Activated naive CD8-positive, alpha-beta T cell (primary cell): ENCODE data around the gene CHD3.

Experiments
- H3K27ac Mint-ChIP-seq: one replicate; pipeline ENCODE4 v1.8.0; 2021; ENCODE audit warnings: mixed read lengths
- H3K27me3 Mint-ChIP-seq: one replicate; pipeline ENCODE4 v1.8.0; 2021; ENCODE audit warnings: mixed read lengths
- H3K36me3 Mint-ChIP-seq: one replicate; pipeline ENCODE4 v1.8.0; 2021; ENCODE audit warnings: mixed read lengths
- H3K4me1 Mint-ChIP-seq: one replicate; pipeline ENCODE4 v1.8.0; 2021; ENCODE audit warnings: low read depth, mixed read lengths
- H3K4me3 Mint-ChIP-seq: one replicate; pipeline ENCODE4 v1.8.0; 2021; ENCODE audit warnings: mild to moderate bottlenecking, mixed read lengths
- H3K9me3 Mint-ChIP-seq: one replicate; pipeline ENCODE4 v1.8.0; 2021; ENCODE audit warnings: low read depth, mixed read lengths

The CHD3 gene

DNA sequence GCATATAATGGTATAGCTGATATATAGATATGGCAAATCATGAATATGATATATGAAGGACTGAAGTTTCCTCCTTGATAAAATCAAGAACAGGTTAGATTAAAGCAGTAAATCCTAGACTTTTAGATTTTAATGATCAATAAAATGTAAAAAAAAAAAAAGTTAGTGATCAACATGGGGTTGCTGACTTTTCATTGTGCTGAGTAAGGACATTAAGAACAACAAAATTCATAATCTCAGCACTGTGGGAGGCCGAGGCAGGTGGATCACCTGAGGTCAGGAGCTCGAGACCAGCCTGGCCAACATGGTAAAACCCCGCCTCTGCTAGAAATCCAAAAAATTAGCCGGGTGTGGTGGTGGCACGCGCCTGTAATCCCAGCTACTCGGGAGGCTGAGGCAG is 10.4 kb upstream of the CHD3 start:
- Mint-ChIP-seq H3K27me3 (no peaks in the 10 kb centered on the region), H3K9me3 (no peaks in the 10 kb centered on the region), H3K4me3 (no peak overlapping the region), H3K27ac (no peak overlapping the region), H3K36me3 (peaks cover 6% of the 10 kb centered on the region), H3K4me1 (peaks cover 7% of the 10 kb centered on the region)

DNA sequence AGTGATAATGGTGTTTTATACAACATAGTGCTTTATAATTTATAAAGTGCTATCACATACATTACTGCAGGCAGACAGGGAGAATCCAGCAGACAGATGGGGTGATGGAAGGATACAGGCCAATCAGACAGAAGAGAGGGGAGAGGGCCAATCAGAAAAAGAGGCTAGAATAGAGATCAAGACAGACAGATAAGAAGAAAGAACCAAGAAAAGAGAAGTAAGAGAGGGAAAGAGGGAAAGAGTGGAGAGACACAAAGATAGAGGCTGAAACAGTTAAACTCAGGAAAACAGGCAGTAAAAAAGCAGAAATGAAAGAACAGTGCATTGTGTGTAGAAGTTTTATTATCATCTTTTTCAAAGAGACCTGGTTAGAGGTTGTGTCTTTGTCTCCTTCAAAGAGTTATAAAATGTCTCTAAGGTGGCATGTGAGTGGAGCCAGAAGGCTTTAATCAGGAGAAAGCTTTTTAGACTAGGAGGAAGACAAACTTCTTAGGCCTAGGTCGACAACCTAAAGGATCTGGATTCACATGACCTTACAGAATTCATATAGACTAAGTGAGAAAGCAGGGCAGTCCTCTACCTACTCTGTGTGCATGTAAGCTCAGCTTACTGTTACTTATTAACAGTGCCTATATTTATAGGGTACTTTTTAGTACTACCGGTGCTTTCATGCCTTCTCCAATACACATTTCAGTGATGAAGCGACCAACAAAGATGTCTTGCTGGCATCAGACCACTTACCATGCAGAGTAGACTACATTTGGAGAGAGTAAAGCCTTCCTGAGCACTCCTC is 8.3 kb upstream of the CHD3 start:
- H3K4me1 Mint-ChIP-seq: peaks cover 10% of the 10 kb centered on the region
- peaks cover 2% of the 10 kb centered on the region for H3K36me3 Mint-ChIP-seq
- H3K4me3 Mint-ChIP-seq: no peak overlapping the region
- no peaks in the 10 kb centered on the region for H3K9me3 Mint-ChIP-seq
- no peak overlapping the region for H3K27ac Mint-ChIP-seq
- H3K27me3 Mint-ChIP-seq: no peaks in the 10 kb centered on the region

DNA sequence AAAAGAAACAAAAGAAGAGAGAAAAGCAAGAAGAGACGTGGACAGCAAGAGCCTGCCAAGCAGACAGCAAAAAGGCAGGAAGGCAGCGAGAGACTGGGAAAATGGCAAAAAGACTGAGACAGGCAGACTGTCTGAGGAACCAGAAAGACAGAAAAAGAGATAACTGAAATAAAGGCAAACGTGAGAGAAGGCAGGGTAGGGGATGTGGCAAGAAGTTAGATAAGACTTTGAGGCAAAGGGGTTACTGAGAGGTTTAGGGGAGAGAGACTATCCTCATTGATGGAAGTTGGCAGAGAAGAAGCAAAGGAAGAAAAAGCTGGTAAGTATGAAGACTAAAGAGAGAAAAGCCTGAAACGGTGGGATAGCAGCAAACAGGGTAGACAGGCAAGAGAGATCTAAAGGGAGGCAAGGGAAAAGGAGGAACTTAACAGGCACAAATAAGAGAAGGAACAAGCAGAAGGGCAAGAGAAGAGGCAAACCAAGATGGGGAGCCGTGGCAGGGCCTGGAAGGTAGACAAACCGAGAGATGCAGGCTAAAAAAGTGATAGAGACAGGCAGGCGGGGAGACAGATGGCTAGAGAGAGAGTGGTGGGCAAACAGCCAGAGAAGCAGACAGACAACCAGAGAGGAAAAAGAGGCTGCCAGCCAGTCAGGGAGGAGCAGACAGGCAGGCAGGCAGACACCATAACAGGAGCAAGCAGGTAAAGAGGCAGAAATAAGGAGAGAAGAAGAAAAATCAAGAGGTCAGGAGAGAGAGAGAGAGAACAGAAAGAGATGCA is 7.1 kb upstream of the CHD3 start:
- Mint-ChIP-seq H3K9me3 (no peaks in the 10 kb centered on the region), H3K36me3 (no peaks in the 10 kb centered on the region), H3K4me3 (no peak overlapping the region), H3K4me1 (peaks cover 8% of the 10 kb centered on the region), H3K27me3 (no peaks in the 10 kb centered on the region), H3K27ac (no peak overlapping the region)

DNA sequence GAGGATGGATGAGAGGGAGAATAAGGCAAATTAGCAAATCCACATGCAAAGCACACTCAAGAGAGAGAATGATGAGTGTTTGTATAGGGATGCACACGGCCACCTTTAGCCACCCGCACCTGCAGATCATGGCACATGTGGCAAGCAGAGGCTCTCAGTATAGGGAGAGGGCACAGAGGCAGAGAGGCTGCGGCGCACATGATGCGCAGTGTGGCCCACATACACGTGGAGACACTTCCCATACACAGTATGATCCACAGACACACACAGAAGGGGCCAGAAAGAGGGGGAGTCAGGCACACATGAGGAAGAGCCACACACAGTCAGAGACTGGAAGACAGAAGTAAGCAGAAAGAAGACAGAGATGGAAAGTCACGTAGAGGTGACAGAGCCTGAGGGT is 6.5 kb upstream of the CHD3 start:
- no peak overlapping the region for H3K4me3 Mint-ChIP-seq
- H3K9me3 Mint-ChIP-seq: no peaks in the 10 kb centered on the region
- no peaks in the 10 kb centered on the region for H3K27me3 Mint-ChIP-seq
- H3K36me3 Mint-ChIP-seq: no peaks in the 10 kb centered on the region
- H3K27ac Mint-ChIP-seq: no peak overlapping the region
- peaks cover 11% of the 10 kb centered on the region for H3K4me1 Mint-ChIP-seq

DNA sequence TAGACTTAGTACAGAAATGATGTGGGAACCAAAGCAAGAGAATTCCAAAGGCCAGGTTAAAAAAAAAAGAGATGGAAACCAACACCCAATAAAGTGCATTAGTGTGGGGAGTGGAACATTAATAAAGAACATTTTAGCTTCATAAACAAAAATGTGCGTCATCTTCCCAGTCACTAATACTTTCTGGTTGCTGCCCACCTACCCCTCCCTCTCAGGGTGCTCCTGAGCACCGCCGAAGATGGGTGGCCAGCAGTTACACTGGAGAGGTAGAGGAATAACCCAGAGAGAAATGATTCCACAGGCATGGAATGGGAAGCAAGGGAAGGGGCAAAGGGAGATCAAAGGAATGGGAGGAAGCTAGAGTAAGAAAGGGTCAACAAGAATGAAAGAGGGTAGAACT is 6.0 kb upstream of the CHD3 start:
- no peaks in the 10 kb centered on the region for H3K9me3 Mint-ChIP-seq
- no peaks in the 10 kb centered on the region for H3K27me3 Mint-ChIP-seq
- H3K36me3 Mint-ChIP-seq: no peaks in the 10 kb centered on the region
- no peak overlapping the region for H3K4me3 Mint-ChIP-seq
- no peak overlapping the region for H3K27ac Mint-ChIP-seq
- H3K4me1 Mint-ChIP-seq: peaks cover 8% of the 10 kb centered on the region

DNA sequence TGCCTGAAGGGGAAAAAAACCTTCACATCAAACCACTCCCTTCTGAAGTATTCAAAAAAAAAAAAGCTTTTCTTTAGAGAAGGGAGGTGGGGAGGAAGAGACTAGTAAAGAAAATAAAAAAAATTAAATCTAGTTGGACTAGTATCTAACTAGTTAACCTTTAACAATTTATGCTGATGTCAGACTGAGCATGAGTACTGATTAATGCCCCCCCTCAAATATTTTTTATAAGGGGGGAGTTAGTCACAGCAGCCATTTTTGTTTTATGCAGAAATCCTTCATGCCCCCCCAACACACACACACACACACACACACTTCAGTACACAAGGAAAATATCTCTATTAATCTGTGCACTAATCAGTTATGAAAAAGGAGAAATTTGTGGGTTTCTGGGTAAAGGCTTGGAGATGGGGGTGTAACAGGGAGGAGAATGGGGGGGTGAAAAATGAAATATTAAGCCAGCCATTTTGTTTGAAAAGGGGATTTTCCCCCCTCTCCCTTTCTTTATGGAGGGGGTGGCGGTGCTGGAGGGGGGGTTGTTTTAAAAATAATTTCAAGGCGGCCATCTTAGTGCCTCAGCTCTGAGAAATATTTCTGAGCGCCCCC is 4.7 kb upstream of the CHD3 start:
- Mint-ChIP-seq H3K4me1 (peaks cover 7% of the 10 kb centered on the region), H3K9me3 (no peaks in the 10 kb centered on the region), H3K27ac (peak overlapping the region; percentile 85), H3K27me3 (no peaks in the 10 kb centered on the region), H3K36me3 (no peaks in the 10 kb centered on the region), H3K4me3 (peak overlapping the region; percentile 82)

DNA sequence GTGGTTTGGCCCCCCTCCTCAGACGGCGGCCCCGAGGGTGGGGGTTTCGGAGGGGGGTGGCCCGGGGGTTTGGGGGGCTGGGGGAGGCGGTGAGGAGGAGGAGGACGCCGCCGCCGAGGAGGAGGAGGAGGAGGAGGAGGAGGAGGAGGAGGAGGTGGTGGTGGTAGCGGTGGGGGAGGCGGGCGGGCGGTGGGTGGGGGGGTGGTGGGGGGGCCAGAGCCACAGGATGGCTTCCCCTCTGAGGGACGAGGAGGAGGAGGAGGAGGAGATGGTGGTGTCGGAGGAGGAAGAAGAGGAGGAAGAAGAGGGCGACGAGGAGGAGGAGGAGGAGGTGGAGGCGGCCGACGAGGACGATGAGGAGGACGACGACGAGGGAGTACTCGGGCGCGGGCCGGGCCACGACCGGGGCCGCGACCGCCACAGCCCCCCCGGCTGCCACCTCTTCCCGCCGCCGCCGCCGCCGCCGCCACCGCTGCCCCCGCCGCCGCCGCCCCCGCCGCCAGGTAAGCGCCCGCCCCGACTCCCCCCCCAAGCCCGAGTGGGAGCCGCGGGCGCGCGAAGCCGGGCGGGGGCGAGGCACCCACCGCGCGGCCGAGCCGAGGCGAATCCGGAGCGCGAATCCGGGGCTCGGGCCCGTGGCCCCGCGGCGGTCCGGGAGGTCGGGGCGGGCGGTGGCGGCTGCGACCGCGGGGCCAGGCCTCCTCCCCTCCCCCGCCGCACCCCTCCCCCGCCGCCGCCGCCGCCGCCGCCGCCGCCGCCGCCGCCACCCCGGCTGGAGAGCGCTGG is 3.8 kb upstream of the CHD3 start:
- Mint-ChIP-seq H3K36me3 (no peaks in the 10 kb centered on the region), H3K27ac (peak overlapping the region; percentile 36), H3K9me3 (no peaks in the 10 kb centered on the region), H3K4me1 (peaks cover 7% of the 10 kb centered on the region), H3K27me3 (no peaks in the 10 kb centered on the region), H3K4me3 (peak overlapping the region; percentile 65)

DNA sequence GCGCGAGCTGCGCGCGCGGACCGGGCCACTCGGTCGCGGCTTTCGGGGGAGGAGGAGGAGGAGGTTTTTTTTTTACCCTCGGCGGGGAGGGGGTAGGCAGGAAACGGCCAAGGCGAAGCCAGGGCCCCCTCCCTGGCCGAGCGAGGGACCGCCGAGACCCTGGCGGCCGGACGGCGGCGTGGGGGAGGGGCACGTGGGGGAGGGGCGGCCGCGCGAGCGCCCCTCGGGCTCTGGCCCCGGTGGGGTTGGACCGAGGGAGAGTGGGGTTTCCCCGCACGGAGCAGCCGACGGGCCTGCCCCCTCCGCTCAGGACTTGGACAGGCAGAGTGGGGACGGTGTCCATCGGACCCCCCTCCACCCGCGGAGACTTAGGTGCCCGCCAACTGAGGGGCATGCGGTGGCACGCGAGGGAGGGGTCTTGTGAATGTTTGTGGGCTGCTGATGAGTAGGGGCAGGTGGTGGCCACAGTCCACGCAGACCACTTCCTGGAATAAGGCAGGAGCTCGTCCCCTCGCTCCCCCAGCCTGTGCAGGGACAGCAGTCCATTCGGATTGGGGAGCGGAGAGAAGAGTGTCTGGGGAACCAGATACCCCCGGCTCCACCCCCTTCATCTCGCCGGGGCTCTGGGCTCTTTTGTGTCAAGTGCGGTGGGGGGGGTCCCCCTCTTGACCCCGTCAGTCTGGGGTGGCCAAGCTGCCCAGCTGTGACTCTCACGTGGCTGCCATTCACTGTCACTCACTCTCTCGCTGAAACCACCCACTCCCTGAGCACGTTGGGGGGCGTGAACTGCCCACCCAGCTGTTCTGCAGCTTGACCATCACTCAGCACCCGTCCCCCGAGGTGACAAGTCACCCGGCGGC is 3.0 kb upstream of the CHD3 start:
- H3K27ac Mint-ChIP-seq: no peak overlapping the region
- H3K36me3 Mint-ChIP-seq: no peaks in the 10 kb centered on the region

DNA sequence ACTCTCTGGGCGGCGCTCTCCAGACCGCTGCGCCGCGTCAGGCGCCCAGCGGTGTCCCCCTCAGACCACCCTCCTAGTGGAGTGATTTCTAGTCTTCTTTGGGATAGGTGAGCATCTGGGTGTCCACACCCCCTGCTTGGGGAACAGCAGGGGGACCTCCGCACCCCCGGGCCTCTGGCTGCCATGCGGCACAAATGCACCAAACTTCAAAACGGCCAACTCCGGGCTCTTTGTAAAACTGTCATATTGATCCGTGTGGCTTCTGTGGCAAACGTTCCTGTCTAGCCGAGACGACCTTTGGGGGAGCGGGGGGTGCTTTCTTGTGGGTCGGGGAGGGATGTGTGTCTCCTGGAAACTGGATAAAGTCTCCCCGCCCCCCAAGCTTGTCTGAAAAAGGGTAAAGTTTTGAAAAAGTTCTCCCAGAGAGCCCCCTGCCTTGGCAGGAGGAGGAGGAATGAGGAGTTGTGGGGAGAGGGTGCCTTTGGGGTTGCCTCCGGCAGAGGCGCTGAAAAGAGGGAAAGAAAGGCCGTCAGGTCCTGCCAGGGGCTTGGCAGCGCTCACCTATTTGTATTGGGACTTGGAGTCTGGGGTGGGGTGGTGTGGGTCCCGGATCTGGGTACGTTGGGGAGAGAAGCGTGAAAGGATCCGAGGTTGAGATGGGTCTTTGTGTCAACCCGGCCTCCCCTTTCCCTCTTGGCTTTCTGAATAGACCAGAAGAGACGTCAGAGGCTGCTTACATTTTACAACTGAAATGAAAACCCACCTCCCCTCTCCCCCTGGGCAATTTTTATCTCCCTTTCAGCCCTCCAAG is 2.2 kb upstream of the CHD3 start:
- H3K4me3 Mint-ChIP-seq: no peak overlapping the region
- no peaks in the 10 kb centered on the region for H3K27me3 Mint-ChIP-seq
- H3K27ac Mint-ChIP-seq: no peak overlapping the region
- peaks cover 9% of the 10 kb centered on the region for H3K4me1 Mint-ChIP-seq
- H3K36me3 Mint-ChIP-seq: no peaks in the 10 kb centered on the region
- H3K9me3 Mint-ChIP-seq: no peaks in the 10 kb centered on the region

More for the DNA sequence above, 3.0 kb upstream of the CHD3 start:
- no peak overlapping the region for H3K4me3 Mint-ChIP-seq
- H3K27me3 Mint-ChIP-seq: no peaks in the 10 kb centered on the region
- H3K4me1 Mint-ChIP-seq: peaks cover 7% of the 10 kb centered on the region
- no peaks in the 10 kb centered on the region for H3K9me3 Mint-ChIP-seq

DNA sequence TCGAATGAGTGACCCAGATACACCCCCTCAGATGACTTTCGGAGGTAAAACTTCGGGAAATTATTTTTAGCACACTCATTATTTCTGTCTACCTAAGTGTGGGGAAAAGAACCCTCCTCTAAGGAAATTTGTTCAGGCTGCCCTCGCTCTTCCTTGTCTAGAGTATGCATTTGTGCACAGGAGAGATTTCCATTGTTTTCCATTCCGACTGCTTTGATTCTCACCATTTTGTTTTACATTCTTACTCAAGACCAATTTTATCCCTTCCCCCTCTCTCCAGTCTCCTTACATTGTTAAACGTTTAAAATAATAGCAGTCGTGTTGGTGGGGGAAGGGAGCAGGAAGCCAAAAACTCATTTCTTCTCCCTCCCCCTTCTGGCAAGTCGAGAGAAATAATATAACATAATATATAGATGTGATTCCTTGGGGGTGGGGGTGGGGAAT is 1.5 kb upstream of the CHD3 start:
- H3K4me3 Mint-ChIP-seq: no peak overlapping the region
- H3K36me3 Mint-ChIP-seq: peaks cover 1% of the 10 kb centered on the region
- no peaks in the 10 kb centered on the region for H3K27me3 Mint-ChIP-seq
- peaks cover 12% of the 10 kb centered on the region for H3K4me1 Mint-ChIP-seq
- H3K9me3 Mint-ChIP-seq: no peaks in the 10 kb centered on the region
- no peak overlapping the region for H3K27ac Mint-ChIP-seq

DNA sequence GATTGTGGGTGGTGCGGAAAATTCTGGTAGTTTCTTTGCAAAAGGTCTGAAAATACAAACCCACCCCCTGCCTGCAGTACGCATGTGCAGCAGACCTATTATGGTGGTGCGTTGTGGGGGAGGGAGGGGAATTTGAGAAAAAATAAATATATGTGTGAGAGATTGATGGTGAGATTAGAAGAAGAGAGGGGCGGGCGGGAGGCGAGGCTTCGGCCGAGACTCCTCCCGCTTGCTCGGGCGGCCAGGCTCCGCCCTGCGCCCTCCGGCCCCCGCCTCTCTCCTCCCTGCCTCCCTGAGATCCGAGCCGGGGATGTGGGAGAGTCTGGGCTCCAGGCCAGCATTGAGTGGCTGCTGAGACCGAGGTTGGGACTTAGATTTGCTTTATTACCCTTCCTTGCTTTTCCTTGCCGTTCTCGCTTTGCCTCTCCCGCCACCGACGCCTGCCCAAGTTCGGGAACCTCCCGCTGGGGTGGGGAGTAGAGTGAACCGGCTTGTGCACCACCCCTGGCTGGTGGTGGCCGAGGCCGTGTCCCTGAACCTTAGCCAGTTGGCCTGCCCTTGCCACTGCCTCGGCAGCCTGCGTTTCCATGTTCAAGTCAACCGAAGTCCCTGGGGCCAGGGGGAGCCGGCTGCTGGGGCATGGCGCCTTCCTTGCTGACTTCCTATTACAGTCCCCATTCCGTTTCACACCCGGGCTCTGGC is 956 bp upstream of the CHD3 start:
- no peaks in the 10 kb centered on the region for H3K9me3 Mint-ChIP-seq
- H3K4me1 Mint-ChIP-seq: peaks cover 13% of the 10 kb centered on the region
- no peak overlapping the region for H3K4me3 Mint-ChIP-seq
- H3K27me3 Mint-ChIP-seq: no peaks in the 10 kb centered on the region
- H3K27ac Mint-ChIP-seq: no peak overlapping the region
- peaks cover 2% of the 10 kb centered on the region for H3K36me3 Mint-ChIP-seq

DNA sequence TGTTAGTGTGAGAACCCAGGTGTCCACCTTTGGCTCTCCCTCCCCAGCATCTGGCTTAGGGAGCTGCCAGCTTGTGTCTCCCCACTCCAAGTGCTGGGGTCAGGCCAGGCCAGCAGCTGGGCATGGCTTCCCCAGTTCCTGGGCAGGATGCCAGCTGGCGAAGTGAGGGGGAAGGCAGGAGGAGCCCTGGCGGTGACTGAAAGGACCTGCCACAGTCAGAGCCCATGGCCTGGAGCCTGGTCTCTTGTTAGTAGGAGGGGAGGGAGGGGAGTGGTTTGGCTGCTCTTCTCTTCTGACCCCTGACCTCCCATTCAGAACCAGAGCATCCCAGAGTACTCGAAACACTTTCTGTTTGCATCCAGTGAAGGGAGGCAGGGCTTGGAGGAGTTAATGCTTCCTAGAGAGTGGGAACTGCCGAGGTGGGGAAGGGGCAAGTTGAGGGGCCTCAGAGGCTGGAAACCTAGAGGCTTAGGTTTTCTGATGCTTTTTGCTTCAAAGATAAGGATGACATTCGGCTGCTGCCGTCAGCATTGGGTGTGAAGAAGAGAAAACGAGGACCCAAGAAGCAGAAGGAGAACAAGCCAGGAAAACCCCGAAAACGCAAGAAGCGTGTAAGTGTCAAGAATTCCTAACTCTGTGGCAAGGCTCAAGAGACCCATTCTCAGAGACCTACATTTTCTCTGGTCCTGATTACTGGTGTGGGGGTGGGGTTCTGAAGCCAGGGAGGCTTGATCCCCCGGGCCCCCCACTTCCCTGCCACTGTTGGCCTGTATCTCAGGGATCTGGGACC is 772 bp downstream of the CHD3 start:
- Mint-ChIP-seq H3K9me3 (no peaks in the 10 kb centered on the region), H3K4me3 (no peak overlapping the region), H3K27me3 (no peaks in the 10 kb centered on the region), H3K36me3 (peaks cover 2% of the 10 kb centered on the region), H3K4me1 (peaks cover 10% of the 10 kb centered on the region), H3K27ac (no peak overlapping the region)
